Caco-2 (cell line): Measurements from ENCODE around the gene KIF6. TPM values are rescaled to one million over a fixed set of nuclear protein-coding genes. Genes with fewer than 3 reads are reported as not detected.

ENCODE experiments used
- BruUV-seq: library from RNA; stranded (reverse); fragments of 400-500 nt; replicated peaks from 2 replicates; lab custom pipeline; 2021; lab: Mats Ljungman, UMichigan
- CTCF ChIA-PET: fragments of 300-600 bp; sonication (Branson Sonifier 250); formaldehyde crosslinking; loops from one replicate; lab custom pipeline; 2022; ENCODE audit warnings: antibody characterized with exemption; lab: Charles Lee
- POLR2A ChIA-PET: fragments of 300-600 bp; sonication (Branson Sonifier 250); formaldehyde crosslinking; loops from one replicate; lab custom pipeline; 2022; ENCODE audit warnings: antibody characterized with exemption; lab: Charles Lee
- DNase-seq, 2 experiments: peaks; one replicate each; pipeline versions ENCODE4 v3.0.0 to v3.0.0-alpha.2; 2020 to 2022
- H3K27me3 ChIP-seq: replicated peaks from 2 replicates; pipeline ENCODE4 v1.6.0; 2011; ENCODE audit warnings: low read length; ENCODE audit not compliant: control insufficient read depth, insufficient read depth
- H3K36me3 ChIP-seq: 2 replicates; pipeline ENCODE4 v1.5.1; 2011; ENCODE audit warnings: low read length; ENCODE audit not compliant: control insufficient read depth, insufficient read depth
- H3K4me1 ChIP-seq: fragments of 250-450 bp; sonication (Bioruptor Pico); 2 replicates; pipeline ENCODE4 v1.5.1; 2020; ENCODE audit warnings: mild to moderate bottlenecking
- H3K4me3 ChIP-seq: 2 replicates; pipeline ENCODE4 v1.5.1; 2011; ENCODE audit warnings: low read depth, mild to moderate bottlenecking, control low read depth, low read length
- H3K9me3 ChIP-seq: fragments of 250-450 bp; sonication (Bioruptor Pico); 2 replicates; pipeline ENCODE4 v1.5.1; 2020; ENCODE audit warnings: mild to moderate bottlenecking, moderate library complexity
- H3K27ac Mint-ChIP-seq: one replicate; pipeline ENCODE4 v1.8.0; 2022; ENCODE audit warnings: mixed read lengths; ENCODE audit not compliant: unreplicated experiment
- H3K27me3 Mint-ChIP-seq: one replicate; pipeline ENCODE4 v1.8.0; 2022; ENCODE audit warnings: mixed read lengths; ENCODE audit not compliant: insufficient read depth, unreplicated experiment
- H3K36me3 Mint-ChIP-seq: one replicate; pipeline ENCODE4 v1.8.0; 2022; ENCODE audit warnings: mild to moderate bottlenecking, mixed read lengths; ENCODE audit not compliant: insufficient read depth, unreplicated experiment
- H3K4me1 Mint-ChIP-seq: one replicate; pipeline ENCODE4 v1.8.0; 2022; ENCODE audit warnings: low read depth, mixed read lengths; ENCODE audit not compliant: unreplicated experiment
- H3K4me3 Mint-ChIP-seq: one replicate; pipeline ENCODE4 v1.8.0; 2022; ENCODE audit warnings: mild to moderate bottlenecking, moderate library complexity, mixed read lengths; ENCODE audit not compliant: unreplicated experiment
- H3K9me3 Mint-ChIP-seq: one replicate; pipeline ENCODE4 v1.8.0; 2022; ENCODE audit warnings: mixed read lengths; ENCODE audit not compliant: unreplicated experiment
- intact Hi-C: fragments of 100-400 bp; cut with micrococcal nuclease; formaldehyde crosslinking; loops from one replicate; pipeline ENCODE4 v1.10.0; 2022; ENCODE audit not compliant: unreplicated experiment
- total RNA-seq: library from RNA; stranded (reverse); gene quantifications from 2 replicates; pipeline ENCODE4 v1.2.3, GENCODE V29; 2022
- TF ChIP-seq, protein P1 (sequence below), 2 experiments: fragments of 200-600 bp in 1 of 2; IDR thresholded peaks; 1 replicate in 1 of 2; 2 replicates in 1 of 2; pipeline versions ENCODE4 v1.5.1 to v1.8.0; 2011 to 2022; ENCODE audit warnings: antibody characterized with exemption in 1 of 2, control low read depth in 1 of 2, inconsistent platforms in 1 of 2, low read depth in 1 of 2, low read length in 1 of 2, mild to moderate bottlenecking in 1 of 2, moderate library complexity in 1 of 2; ENCODE audit not compliant: insufficient read depth in 1 of 2, severe bottlenecking in 1 of 2, unreplicated experiment in 1 of 2

The KIF6 gene
- total RNA-seq, 1 experiment from 2014 or later = not detected

GRCh38 chr6:39301606-39302005, 423.6 kb downstream of the KIF6 start:
- intact Hi-C loops = loop anchor here (2.0 kb wide), 3 partner anchors 35 to 329 kb away; no protein-coding TSS in a partner anchor
- Histone ChIP-seq H3K9me3 (no peaks in the 10 kb centered on the region), H3K4me1 (peaks cover 21% of the 10 kb centered on the region), H3K4me3 (no peak overlapping the region), H3K36me3 (no peaks in the 10 kb centered on the region), H3K27me3 (no peaks in the 10 kb centered on the region)
- no TSS peak for BruUV-seq
- POLR2A ChIA-PET = no interaction called here
- no peaks in the 10 kb centered on the region for H3K9me3 Mint-ChIP-seq
- no peak overlapping the region for H3K27ac Mint-ChIP-seq
- H3K4me3 Mint-ChIP-seq = no peak overlapping the region
- TF ChIP-seq, protein P1, sequence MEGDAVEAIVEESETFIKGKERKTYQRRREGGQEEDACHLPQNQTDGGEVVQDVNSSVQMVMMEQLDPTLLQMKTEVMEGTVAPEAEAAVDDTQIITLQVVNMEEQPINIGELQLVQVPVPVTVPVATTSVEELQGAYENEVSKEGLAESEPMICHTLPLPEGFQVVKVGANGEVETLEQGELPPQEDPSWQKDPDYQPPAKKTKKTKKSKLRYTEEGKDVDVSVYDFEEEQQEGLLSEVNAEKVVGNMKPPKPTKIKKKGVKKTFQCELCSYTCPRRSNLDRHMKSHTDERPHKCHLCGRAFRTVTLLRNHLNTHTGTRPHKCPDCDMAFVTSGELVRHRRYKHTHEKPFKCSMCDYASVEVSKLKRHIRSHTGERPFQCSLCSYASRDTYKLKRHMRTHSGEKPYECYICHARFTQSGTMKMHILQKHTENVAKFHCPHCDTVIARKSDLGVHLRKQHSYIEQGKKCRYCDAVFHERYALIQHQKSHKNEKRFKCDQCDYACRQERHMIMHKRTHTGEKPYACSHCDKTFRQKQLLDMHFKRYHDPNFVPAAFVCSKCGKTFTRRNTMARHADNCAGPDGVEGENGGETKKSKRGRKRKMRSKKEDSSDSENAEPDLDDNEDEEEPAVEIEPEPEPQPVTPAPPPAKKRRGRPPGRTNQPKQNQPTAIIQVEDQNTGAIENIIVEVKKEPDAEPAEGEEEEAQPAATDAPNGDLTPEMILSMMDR (IDR thresholded peaks at IDR 0.05; ENCODE audit: insufficient read depth in 1 of 2, low read depth in 1 of 2, low read length in 1 of 2, severe bottlenecking in 1 of 2, unreplicated experiment in 1 of 2) = peak in 1 of 2 experiments; percentile 7
- CTCF ChIA-PET = interaction anchor here (2.7 kb wide), 1 partner anchor 94 kb away, joined by 12 read pairs; no protein-coding TSS in a partner anchor
- H3K4me1 Mint-ChIP-seq = peaks cover 14% of the 10 kb centered on the region
- no peak for DNase-seq
- no peaks in the 10 kb centered on the region for H3K27me3 Mint-ChIP-seq
- H3K36me3 Mint-ChIP-seq = no peaks in the 10 kb centered on the region

DNA sequence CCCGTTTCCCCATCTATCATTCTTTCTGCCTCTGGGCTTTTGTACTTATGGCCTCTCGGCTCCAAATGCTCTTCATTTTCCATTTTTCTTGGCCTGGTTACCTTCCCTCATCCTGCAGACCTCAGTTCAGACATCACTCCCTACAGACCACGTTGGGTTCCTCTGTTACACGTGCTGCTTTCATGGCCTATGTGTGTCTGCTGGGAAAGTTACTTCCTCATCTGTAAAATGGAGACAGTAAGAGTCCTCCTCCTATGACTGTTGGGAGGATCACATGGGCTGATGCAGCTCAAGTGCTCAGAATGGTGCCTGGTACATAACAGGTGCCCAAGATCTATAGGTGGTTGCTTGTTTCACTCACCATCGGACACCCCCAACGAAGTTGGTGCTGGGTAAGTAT, 424.5 kb downstream of the KIF6 start:
- H3K4me1 Mint-ChIP-seq = peaks cover 15% of the 10 kb centered on the region
- Histone ChIP-seq H3K4me3 (no peak overlapping the region), H3K36me3 (no peaks in the 10 kb centered on the region), H3K9me3 (no peaks in the 10 kb centered on the region), H3K27me3 (no peaks in the 10 kb centered on the region), H3K4me1 (peaks cover 21% of the 10 kb centered on the region)
- ChIA-PET CTCF (no interaction called here), POLR2A (no interaction called here)
- no peaks in the 10 kb centered on the region for H3K9me3 Mint-ChIP-seq
- no peak for DNase-seq
- no peak overlapping the region for H3K27ac Mint-ChIP-seq
- no peaks in the 10 kb centered on the region for H3K27me3 Mint-ChIP-seq
- intact Hi-C loops = no loop called here
- no TSS peak for BruUV-seq
- no peak overlapping the region for H3K4me3 Mint-ChIP-seq
- TF ChIP-seq, protein P1 (IDR thresholded peaks at IDR 0.05; ENCODE audit: insufficient read depth in 1 of 2, low read depth in 1 of 2, low read length in 1 of 2, severe bottlenecking in 1 of 2, unreplicated experiment in 1 of 2) = no peak
- no peaks in the 10 kb centered on the region for H3K36me3 Mint-ChIP-seq

DNA sequence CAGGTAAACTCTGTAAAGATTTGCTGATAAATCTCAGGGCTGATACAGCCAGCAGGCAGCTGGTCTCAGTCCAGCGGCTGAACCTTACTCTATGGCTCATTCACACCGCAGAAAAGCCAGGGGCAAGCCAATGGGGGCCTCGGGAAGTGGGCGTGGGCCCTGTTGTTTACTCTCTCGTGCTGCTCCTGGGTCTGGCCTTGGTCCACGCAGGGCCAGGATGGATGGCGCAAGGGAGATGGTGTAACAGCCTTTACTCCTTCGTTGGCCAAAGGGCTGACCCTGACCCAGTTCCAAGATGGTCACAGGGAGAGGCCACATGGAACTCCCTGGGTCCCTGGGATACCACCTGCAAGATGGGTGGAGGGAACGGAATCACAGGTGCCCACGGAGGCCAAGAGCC, 427.1 kb downstream of the KIF6 start:
- Mint-ChIP-seq H3K27me3 (no peaks in the 10 kb centered on the region), H3K4me1 (peaks cover 23% of the 10 kb centered on the region), H3K9me3 (no peaks in the 10 kb centered on the region), H3K4me3 (no peak overlapping the region), H3K27ac (no peak overlapping the region), H3K36me3 (no peaks in the 10 kb centered on the region)
- POLR2A ChIA-PET = no interaction called here
- DNase-seq = peak; percentile 25 to 56
- peaks cover 20% of the 10 kb centered on the region for H3K4me1 ChIP-seq
- TF ChIP-seq, protein P1 (IDR thresholded peaks at IDR 0.05; ENCODE audit: insufficient read depth in 1 of 2, low read depth in 1 of 2, low read length in 1 of 2, severe bottlenecking in 1 of 2, unreplicated experiment in 1 of 2) = no peak
- no peaks in the 10 kb centered on the region for H3K9me3 ChIP-seq
- CTCF ChIA-PET = interaction anchor here (0.6 to 1.5 kb wide), 3 partner anchors 13 to 295 kb away, joined by 4 to 5 read pairs (median 4); no protein-coding TSS in a partner anchor
- H3K36me3 ChIP-seq = no peaks in the 10 kb centered on the region
- no TSS peak for BruUV-seq
- no peak overlapping the region for H3K4me3 ChIP-seq
- H3K27me3 ChIP-seq = no peaks in the 10 kb centered on the region
- intact Hi-C loops = no loop called here
